ENCODE data around the gene DMBX1. TPM values are rescaled to one million over a fixed set of nuclear protein-coding genes. Genes with fewer than 3 reads are reported as not detected.

DMBX1 gene
- total RNA-seq, 1 donor from 2014 or later, result not detected

- DNase-seq (ENCODE audit: low read depth in 2 of 2), result no peak
These were observed 6.0 kb upstream of the DMBX1 start for GRCh38 chr1:46483589-46483988.

GRCh38 chr1:46484783-46485490 lies 4.7 kb upstream of the DMBX1 start:
- DNase-seq (ENCODE audit: low read depth in 2 of 2), result no peak

DNA sequence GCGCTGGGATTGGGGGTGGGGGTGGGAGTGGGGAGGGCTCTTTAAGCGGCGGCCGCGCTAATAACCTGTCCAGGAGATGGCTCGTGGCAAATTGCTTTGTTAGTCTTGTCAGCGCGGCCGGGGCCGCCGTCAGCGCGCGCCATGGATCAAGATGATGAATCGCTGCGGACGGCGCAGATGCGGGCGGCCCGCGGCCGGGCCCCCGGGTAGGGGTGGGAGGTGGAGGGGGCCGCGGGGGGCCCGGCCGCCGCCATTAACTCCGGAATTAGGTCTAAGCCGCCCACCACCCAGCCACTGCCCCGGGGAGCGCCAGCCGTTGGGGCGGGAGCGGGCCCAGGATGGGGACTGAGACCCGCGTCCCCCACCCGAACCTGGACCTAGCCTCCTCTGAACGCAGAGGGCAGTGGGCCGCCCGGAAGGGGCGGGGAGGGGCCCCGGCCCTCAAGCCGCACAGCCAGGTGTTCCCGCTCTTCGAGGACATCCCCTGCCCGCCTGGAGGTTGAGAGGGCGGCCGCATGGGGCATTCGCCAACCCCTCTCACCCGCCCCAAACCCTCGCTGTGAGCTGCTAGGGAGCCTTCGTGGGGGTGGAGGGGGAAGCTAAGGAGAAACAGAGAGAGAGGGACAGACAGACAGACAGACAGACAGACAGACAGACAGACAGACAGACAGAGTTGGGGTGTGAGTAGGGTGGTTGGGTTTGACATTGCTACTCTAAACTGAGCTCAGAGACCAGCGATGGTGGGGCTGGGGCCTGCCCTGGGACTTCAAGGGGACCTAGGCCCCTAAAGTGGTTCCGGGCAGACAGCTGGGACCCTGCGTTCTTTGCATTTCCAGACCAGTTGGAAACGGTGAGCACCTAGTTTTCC lies 3.8 kb upstream of the DMBX1 start:
- DNase-seq (ENCODE audit: low read depth in 2 of 2), result no peak

GRCh38 chr1:46486432-46487015 lies 3.1 kb upstream of the DMBX1 start:
- DNase-seq (ENCODE audit: low read depth in 2 of 2), result no peak

DNA sequence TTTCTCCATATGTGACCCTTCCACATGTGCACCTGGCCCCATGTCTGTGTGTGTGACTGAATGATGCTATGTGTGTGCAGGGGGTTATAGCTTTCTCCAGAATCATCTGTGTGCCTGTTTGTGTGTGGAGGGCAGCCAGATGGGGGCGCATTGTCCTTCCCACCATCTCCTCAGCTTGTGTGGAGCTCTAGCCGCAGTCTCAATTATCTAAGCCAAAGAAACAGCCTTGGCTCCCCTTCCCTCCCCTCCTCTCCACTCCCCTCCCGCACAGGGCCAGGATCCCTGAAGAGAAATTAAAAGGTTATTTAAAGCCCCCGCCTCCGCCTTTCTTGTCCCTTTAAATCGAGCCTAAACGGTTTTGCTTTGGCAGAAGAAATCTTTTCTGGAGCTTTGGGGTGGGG lies 1.8 kb upstream of the DMBX1 start:
- DNase-seq (ENCODE audit: low read depth in 2 of 2), result peak; percentile 16 to 29

- DNase-seq (ENCODE audit: low read depth in 2 of 2), result no peak
These were observed 1.1 kb upstream of the DMBX1 start for GRCh38 chr1:46488343-46489168.

- DNase-seq (ENCODE audit: low read depth in 2 of 2), result no peak
These were observed 433 bp upstream of the DMBX1 start for GRCh38 chr1:46489169-46489637.

- DNase-seq (ENCODE audit: low read depth in 2 of 2), result no peak
These were observed 695 bp downstream of the DMBX1 start for GRCh38 chr1:46490406-46490655.

DNA sequence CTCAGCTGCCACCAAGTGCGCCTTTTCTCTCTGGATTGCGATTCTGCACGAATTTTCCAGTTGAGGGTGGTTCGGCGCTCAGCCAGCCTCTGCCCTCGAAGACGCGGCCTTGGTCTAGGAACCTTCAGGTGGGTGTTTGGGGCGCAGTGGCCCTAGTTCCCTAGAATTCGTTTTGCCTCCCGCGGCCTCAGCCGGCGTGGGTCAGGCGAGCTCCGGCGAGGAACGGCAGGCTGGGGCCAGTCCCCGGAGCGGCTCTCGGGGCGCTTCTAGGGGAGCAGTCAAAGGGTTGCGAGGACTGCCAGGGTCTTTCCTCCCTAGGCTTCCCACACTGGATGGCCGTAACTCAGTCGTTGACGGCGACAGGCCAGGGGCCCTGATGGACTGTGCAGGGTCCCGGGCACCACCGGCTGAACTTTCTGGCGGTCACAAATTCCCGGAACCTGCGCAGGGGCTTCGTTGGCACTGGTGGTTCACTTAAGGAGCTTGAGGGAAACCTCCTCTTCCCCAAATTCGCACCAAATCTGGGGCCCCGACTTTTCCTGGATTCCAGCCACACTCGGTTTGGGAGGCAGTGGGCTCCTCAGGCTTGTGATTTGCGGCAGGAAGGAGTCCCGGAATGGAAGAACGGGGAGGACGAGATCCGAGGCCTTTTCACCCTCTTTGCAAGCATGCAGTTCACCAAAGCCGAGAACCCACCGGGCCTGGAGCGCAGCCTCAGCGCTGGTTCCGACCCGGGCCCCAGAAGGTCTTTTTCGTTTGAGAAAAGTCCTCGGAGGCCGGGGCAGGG lies 1.2 kb downstream of the DMBX1 start:
- DNase-seq (ENCODE audit: low read depth in 2 of 2), result no peak

DNA sequence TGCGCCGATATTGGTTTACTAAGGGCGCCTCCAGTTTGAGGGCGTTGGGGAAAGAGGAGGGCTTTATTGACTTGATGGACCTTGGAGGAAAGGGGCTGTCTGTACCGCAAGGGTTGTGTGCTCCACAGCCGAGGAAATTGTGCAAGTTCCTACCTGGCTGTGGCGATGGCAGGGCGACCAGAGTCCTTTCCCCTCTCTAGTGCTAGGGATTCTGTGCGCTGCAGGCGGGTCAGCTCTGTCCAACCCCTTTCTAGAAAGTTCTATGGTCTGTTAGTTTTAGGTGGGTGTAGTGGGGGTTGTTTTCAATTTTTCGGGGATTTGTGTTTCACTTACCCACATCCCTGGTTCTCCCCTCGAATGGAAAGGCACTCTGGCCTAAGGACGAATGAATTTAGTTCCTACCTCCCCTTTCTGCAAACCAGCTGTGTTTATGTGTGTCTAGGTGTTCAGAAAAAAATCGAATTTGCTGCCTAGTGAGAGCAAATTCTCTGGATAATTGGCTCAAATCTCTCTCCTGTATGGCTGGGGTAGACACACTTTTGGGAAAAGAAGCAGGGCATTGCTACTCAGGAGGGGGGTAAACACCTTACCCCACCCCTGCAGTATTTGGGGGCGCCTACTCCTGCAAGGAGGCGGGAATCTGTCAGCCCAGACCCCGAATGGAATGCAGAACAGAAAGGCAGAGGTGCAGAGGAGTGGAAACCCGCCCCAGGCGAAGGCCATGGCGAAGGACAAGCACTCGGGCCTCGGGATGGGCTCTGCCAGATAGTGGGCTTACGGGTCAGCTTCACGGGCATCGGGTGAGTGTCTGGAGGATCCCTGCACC lies 2.0 kb downstream of the DMBX1 start:
- DNase-seq (ENCODE audit: low read depth in 2 of 2), result no peak

- DNase-seq (ENCODE audit: low read depth in 2 of 2), result no peak
These were observed 2.7 kb downstream of the DMBX1 start for GRCh38 chr1:46492269-46492853.

GRCh38 chr1:46492871-46493270 lies 3.2 kb downstream of the DMBX1 start:
- DNase-seq (ENCODE audit: low read depth in 2 of 2), result no peak

DNA sequence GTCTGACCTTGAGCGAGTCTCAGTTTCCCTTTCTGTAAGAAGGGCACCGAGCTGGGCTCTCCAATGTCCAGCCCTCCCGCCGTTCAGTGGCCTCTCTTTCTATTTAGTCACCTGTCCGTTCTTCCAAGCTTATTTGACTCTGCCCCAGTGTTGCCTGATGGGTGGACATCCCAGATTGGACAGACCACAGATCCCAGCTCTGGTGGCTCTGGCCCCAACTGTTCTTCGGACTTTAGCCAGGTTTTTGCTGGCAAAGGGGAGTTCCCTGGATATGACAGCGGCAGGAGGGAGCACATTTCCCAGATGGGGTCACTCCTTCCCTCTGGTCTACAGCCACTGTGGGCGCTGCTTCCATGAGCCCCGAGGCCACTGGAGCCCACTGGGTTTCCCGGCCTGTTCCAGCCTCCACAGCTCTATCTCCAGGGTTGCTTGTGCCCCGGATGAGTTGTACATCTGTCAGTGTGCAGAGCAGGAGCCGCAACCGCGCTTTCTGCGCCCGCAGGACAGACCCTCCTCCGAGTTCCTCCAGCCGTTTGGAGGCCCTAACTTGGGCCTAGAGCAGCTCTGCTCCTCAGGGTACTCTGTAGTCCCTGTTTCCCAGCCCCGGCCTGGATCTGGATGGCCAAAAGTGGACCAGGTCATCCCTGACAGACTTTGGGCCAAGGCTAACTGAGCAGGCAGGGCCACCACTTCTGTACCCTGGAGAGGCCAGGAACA lies 3.8 kb downstream of the DMBX1 start:
- no peak for DNase-seq (ENCODE audit: low read depth in 2 of 2)

DNA sequence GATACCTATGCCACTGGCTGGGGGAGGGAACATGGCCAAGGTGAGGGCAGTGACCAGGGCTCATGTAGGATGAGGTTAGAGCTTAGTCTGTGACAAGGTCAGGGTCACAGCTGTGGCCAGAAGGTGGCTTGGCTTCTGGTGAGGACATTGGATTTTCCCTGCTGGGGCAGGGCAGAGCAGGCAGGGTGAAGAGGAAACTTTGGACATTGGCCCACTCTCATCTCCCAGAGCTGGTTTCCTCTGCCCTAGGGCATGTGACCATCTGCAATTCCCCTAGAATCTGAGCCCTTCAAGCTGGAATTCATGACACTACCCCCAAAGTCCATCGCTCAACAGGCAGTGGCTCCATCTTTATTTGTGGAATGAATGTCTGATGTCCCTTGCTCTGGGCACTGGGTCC lies 5.3 kb downstream of the DMBX1 start:
- no peak for DNase-seq (ENCODE audit: low read depth in 2 of 2)

- no peak for DNase-seq (ENCODE audit: low read depth in 2 of 2)
These were observed 6.1 kb downstream of the DMBX1 start for GRCh38 chr1:46495778-46496177.

DNA sequence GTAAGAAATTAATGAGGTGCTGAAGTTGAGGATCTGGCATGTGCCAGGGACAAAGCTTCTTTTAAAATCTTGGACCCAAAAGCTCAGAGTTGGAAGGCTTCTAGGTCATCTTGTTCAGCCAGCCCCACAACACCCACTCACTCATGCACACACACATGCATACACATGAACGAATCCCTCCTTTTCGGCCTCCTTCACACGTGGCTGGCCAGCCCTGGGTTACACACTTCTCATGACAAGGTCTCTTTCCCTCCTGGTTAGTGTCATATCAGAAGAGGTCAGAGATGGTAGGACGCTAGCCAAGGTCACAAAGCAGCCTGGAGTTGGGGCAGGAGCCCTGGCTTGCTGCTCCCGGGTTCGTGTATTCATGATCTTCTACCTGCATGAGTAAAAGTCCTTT lies 6.9 kb downstream of the DMBX1 start:
- DNase-seq (ENCODE audit: low read depth in 2 of 2), result no peak

- no peak for DNase-seq (ENCODE audit: low read depth in 2 of 2)
These were observed 7.4 kb downstream of the DMBX1 start for GRCh38 chr1:46497020-46497419.

DNA sequence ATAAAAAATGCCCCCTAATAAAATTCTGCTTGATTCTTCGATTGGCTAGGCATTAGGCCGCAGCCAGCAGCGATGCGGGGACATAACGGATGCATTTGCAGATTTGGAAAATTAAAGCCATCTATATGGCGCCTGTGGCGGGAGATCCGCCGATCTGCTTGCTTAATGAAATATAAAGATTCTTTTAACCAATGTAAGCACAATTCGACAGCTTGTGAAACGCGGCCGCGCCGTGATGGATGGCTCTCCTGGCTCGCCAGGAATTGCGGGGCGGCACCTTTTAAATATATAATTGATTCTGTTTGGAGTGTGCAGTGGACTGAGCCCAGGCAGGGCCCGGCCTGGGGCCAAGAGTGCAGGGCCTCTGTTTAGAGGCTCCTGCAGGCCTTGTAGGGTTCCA lies 8.0 kb downstream of the DMBX1 start:
- no peak for DNase-seq (ENCODE audit: low read depth in 2 of 2)

DNA sequence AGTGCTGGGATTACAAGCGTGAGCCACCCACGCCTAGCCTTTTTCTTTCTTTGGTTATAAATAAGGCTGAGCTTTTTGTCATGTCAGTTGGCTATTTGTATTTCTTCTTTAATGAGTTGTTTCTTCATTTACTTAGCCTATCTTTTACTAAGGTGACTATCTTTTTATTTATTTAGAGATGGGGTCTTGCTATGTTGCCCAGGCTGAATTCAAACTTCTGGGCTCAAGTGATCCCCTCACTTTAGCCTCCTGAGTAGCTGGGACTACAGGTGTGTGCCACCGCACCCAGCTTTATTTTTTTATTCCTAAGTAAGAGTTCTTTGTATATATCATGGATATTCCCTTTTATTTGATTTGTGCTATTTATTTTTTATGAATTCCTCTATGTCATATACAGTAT lies 11.9 kb downstream of the DMBX1 start:
- no peak for DNase-seq (ENCODE audit: low read depth in 2 of 2)
